ENCODE measurements around the gene NMS.

DNA sequence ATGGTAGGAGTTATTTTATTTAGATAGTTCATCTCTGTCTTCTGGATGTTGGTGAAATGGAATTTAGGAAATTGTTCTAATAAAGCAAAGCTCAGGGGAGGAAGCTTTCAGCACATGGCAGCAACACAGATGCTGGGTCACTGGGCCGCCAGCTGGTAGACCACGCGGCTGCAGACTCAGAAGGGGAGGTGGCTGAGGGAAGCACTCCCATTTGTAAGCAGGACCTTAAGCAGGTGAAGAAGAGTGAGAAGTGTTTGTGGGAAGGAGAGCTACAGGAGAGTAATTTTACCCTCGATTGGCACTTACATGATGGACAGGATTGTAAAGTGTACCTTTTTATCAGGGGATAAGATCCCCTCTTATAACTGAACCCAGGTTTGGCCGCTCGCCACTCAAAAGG lies 24.4 kb downstream of the NMS start:
- TF ChIP-seq NR2C2 (IDR thresholded peaks at IDR 0.05; ENCODE audit: borderline replicate concordance, control insufficient read depth, insufficient read length, low read depth) = no peak
- TF ChIP-seq HDAC6 (IDR thresholded peaks at IDR 0.05; ENCODE audit: unreplicated experiment) = no peak
- no peak for TF ChIP-seq RFX5 (IDR thresholded peaks at IDR 0.05; ENCODE audit: low read depth, low read length)
- no peak for TF ChIP-seq POLR2A (IDR thresholded peaks at IDR 0.05; ENCODE audit: low read depth, low read length)
- TF ChIP-seq, protein P1, sequence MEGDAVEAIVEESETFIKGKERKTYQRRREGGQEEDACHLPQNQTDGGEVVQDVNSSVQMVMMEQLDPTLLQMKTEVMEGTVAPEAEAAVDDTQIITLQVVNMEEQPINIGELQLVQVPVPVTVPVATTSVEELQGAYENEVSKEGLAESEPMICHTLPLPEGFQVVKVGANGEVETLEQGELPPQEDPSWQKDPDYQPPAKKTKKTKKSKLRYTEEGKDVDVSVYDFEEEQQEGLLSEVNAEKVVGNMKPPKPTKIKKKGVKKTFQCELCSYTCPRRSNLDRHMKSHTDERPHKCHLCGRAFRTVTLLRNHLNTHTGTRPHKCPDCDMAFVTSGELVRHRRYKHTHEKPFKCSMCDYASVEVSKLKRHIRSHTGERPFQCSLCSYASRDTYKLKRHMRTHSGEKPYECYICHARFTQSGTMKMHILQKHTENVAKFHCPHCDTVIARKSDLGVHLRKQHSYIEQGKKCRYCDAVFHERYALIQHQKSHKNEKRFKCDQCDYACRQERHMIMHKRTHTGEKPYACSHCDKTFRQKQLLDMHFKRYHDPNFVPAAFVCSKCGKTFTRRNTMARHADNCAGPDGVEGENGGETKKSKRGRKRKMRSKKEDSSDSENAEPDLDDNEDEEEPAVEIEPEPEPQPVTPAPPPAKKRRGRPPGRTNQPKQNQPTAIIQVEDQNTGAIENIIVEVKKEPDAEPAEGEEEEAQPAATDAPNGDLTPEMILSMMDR (IDR thresholded peaks at IDR 0.05 in 2 of 3, conservative IDR thresholded peaks at IDR 0.05 in 1 of 3; ENCODE audit: control insufficient read depth in 2 of 3, extremely low read depth in 1 of 3, insufficient read depth in 1 of 3, low read depth in 3 of 3, low read length in 3 of 3) = no peak
- no peak for TF ChIP-seq ASH2L (IDR thresholded peaks at IDR 0.05; ENCODE audit: borderline replicate concordance, low read depth)
- TF ChIP-seq POLR2AphosphoS5 (IDR thresholded peaks at IDR 0.05; ENCODE audit: low read length) = no peak
- no peak for TF ChIP-seq KDM1A (IDR thresholded peaks at IDR 0.05; ENCODE audit: borderline replicate concordance)
